ENCODE measurements around the gene CHST15. TPM values are rescaled to one million over a fixed set of nuclear protein-coding genes. Genes with fewer than 3 reads are reported as not detected.

CHST15 gene
- total RNA-seq, 2 donors from 2014 or later: 18.5 to 21.5 TPM

GRCh38 chr10:123974406-123974805, 119.0 kb downstream of the CHST15 start:
- peaks cover 5% of the 10 kb centered on the region for H3K4me1 ChIP-seq
- no peaks in the 10 kb centered on the region for H3K36me3 ChIP-seq (replicated peaks in 1 of 2; ENCODE audit: insufficient read depth in 1 of 2, low read depth in 2 of 2)
- ATAC-seq: no peak
- H3K27ac ChIP-seq: no peak overlapping the region
- 53 to 71% methylated on average over 3 to 4 of the region's 4 CpGs for WGBS, 2 donors
- peaks cover 0 to 10% of the 10 kb centered on the region in 2 donors for H3K27me3 ChIP-seq
- TF ChIP-seq POLR2A (IDR thresholded peaks at IDR 0.05) (no peak), CTCF (IDR thresholded peaks at IDR 0.05) (no peak)
- DNase-seq: no peak
- H3K4me3 ChIP-seq: no peak overlapping the region
- intact Hi-C loops (cut with DNase I): no loop called here
- peaks cover 0 to 7% (median 0%) of the 10 kb centered on the region in 3 donors for H3K9me3 ChIP-seq

DNA sequence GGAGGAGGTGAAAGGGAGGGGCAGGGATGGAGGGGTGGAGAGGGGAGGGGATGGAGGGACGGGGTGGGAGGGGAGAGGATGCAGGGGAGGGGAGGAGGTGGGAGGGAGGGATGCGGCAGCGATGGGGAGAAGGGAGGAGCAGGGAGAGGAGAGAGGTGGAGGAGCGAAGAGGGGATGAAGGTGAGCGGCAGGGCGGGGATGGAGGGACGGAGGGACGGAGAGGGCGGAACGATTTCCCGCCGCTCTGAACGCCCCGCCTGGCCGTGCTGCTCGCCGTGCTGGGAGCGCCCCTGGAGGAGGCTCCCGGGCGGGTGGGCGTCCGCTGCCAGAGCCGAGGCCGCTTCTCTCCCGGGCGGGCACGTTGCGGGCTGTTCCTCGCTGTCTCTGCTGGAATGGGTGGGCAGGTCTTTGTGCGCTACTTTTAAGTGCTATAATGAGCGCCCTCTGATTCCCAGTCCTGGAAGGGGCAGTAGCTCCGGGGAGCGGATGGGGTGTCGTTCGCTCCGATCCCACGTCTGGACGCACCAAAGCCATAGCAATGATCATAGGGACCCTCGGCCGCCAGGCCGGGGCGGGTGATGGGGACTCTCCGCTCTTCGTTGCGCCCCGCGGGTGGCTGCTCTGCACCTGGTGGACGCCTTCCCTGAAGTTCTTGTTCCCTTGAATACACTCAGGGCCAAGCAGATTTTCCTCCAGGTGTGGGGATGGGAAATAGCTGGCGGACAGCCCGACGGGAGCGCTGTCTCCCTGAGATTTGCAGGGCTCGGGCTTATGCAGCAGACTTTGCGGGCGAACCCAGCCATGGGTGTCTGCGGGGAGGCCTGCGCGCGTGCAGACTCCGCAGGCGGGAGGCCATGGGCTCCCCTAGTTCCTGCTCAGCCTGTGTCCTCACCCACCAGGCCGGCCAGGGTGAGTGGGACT, 120.7 kb downstream of the CHST15 start:
- intact Hi-C loops (cut with DNase I): no loop called here
- H3K9me3 ChIP-seq: peaks cover 0 to 7% (median 0%) of the 10 kb centered on the region in 3 donors
- DNase-seq (no peak), ATAC-seq (no peak)
- TF ChIP-seq POLR2A (IDR thresholded peaks at IDR 0.05): no peak
- TF ChIP-seq CTCF (IDR thresholded peaks at IDR 0.05): no peak
- WGBS, 2 donors: 1 to 2% methylated on average over 18 to 60 of the region's 62 CpGs
- H3K36me3 ChIP-seq (replicated peaks in 1 of 2; ENCODE audit: insufficient read depth in 1 of 2, low read depth in 2 of 2): no peaks in the 10 kb centered on the region
- no peak overlapping the region for H3K4me3 ChIP-seq
- H3K4me1 ChIP-seq: peaks cover 5% of the 10 kb centered on the region
- H3K27ac ChIP-seq: no peak overlapping the region
- peaks cover 0 to 14% of the 10 kb centered on the region in 2 donors for H3K27me3 ChIP-seq

- Histone ChIP-seq H3K27ac (no peak overlapping the region), H3K27me3 (peaks cover 0 to 17% of the 10 kb centered on the region in 2 donors), H3K4me1 (peaks cover 5% of the 10 kb centered on the region), H3K9me3 (peaks cover 0 to 7% (median 0%) of the 10 kb centered on the region in 3 donors), H3K36me3 (replicated peaks in 1 of 2; ENCODE audit: insufficient read depth in 1 of 2, low read depth in 2 of 2) (no peaks in the 10 kb centered on the region), H3K4me3 (no peak overlapping the region)
- no peak for DNase-seq
- no peak for TF ChIP-seq POLR2A (IDR thresholded peaks at IDR 0.05)
- TF ChIP-seq CTCF (IDR thresholded peaks at IDR 0.05): no peak
- ATAC-seq: no peak
- intact Hi-C loops (cut with DNase I): no loop called here
- WGBS, 2 donors: 32 to 34% methylated on average over 4 of the region's 4 CpGs
Observed at GRCh38 chr10:123970927-123971286, 122.5 kb downstream of the CHST15 start.

DNA sequence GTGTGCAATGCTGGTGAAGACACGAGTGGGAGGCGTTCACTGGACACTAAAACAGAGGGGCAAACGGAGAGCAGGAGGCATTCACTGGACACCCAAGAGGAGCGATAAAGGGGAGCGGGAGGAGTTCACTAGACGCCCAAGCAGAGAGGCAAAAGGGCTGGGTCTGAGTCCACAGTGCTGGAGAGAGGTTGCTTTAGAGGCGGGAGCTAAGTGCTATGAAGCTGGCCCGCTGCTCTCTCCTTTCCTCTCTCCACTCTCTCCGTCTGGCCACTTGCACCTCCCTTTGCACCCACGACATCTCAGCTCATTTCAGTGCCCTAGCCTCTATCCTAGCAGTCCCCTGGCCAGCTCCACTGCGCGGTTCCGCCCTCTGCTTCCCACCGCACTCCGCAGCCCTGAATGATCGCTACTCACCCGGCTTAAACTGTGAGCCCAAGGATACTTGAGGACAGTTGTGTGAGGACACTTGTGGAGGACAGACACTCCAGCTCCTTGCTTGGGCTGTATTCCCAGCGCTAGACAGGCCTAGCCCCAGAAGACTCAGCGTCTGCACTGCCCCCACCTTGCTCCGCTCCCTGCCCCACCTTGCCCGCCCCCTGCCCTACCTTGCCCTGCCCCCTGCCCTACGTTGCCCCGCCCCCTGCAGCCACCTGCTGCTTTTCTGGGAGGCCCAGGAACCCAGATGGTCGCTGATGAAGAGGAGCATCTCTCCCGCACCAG, 123.0 kb downstream of the CHST15 start:
- Histone ChIP-seq H3K9me3 (peaks cover 0 to 7% (median 0%) of the 10 kb centered on the region in 3 donors), H3K36me3 (replicated peaks in 1 of 2; ENCODE audit: insufficient read depth in 1 of 2, low read depth in 2 of 2) (no peaks in the 10 kb centered on the region), H3K27ac (no peak overlapping the region), H3K27me3 (peaks cover 0 to 17% of the 10 kb centered on the region in 2 donors), H3K4me1 (peaks cover 5% of the 10 kb centered on the region), H3K4me3 (no peak overlapping the region)
- ATAC-seq (no peak), DNase-seq (no peak)
- no peak for TF ChIP-seq CTCF (IDR thresholded peaks at IDR 0.05)
- TF ChIP-seq POLR2A (IDR thresholded peaks at IDR 0.05): no peak
- intact Hi-C loops (cut with DNase I): no loop called here
- 20 to 27% methylated on average over 18 to 22 of the region's 25 CpGs for WGBS, 2 donors
